Neural crest cell (in vitro differentiated cells): ENCODE results near the gene DDC. TPM values are rescaled to one million over a fixed set of nuclear protein-coding genes. Genes with fewer than 3 reads are reported as not detected.
"Not testable (repeated sequence)": the region's sequence is repeated elsewhere in the genome, so short reads cannot be mapped to it uniquely, and the experiment has no call there.

Source experiments
- DNase-seq: peaks from one replicate; pipeline ENCODE4 v3.0.0; 2021; ENCODE audit warnings: low read depth, mixed read lengths, low spot score
- H3K27ac Mint-ChIP-seq: one replicate; pipeline ENCODE4 v1.8.0; 2021; ENCODE audit warnings: mild to moderate bottlenecking, mixed read lengths; ENCODE audit not compliant: unreplicated experiment
- H3K27me3 Mint-ChIP-seq: 2 replicates; pipeline ENCODE4 v1.8.0; 2021; ENCODE audit warnings: low read depth, mild to moderate bottlenecking, mixed read lengths
- H3K36me3 Mint-ChIP-seq: 2 replicates; pipeline ENCODE4 v1.8.0; 2021; ENCODE audit warnings: low read depth, mild to moderate bottlenecking, mixed read lengths
- H3K4me1 Mint-ChIP-seq: 2 replicates; pipeline ENCODE4 v1.8.0; 2021; ENCODE audit warnings: mixed read lengths
- H3K4me3 Mint-ChIP-seq: one replicate; pipeline ENCODE4 v1.8.0; 2021; ENCODE audit warnings: mild to moderate bottlenecking, mixed read lengths
- H3K9me3 Mint-ChIP-seq: 2 replicates; pipeline ENCODE4 v1.8.0; 2021; ENCODE audit warnings: mixed read lengths
- total RNA-seq: library from RNA; stranded (reverse); gene quantifications from 2 replicates; pipeline ENCODE4 v1.2.1, GENCODE V29; 2021
- TF ChIP-seq, protein P1 (sequence below): fragments of 200-600 bp; sonication (generic); conservative IDR thresholded peaks from 2 replicates; pipeline ENCODE4 v1.5.0; 2021; ENCODE audit warnings: antibody characterized with exemption, mild to moderate bottlenecking

Gene DDC
- total RNA-seq, 1 donor from 2014 or later, result 1.0 TPM

DNA sequence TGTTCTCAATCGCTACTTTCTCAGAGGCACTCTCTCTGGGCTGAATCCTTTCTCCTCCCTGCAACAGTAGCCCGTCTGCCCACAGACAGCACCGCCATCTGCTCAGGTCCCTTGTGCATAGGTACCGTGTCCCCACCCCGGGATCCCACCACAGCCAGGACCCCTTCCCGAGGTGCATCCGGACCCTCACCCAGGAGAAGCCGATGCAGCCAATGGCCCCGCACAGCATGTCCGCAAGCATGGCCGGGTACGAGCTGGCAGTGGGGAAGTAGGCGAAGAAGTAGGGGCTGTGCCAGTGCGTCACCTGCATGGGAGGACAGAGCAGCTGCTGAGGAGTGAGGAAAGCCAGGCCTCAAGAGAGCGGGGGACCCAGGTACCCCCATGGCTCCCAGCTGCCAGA is 25.5 kb downstream of the DDC start:
- Mint-ChIP-seq H3K27ac (no peak overlapping the region), H3K27me3 (no peaks in the 10 kb centered on the region), H3K9me3 (no peaks in the 10 kb centered on the region), H3K4me3 (no peak overlapping the region), H3K4me1 (peaks cover 7% of the 10 kb centered on the region), H3K36me3 (no peaks in the 10 kb centered on the region)
- TF ChIP-seq, protein P1, sequence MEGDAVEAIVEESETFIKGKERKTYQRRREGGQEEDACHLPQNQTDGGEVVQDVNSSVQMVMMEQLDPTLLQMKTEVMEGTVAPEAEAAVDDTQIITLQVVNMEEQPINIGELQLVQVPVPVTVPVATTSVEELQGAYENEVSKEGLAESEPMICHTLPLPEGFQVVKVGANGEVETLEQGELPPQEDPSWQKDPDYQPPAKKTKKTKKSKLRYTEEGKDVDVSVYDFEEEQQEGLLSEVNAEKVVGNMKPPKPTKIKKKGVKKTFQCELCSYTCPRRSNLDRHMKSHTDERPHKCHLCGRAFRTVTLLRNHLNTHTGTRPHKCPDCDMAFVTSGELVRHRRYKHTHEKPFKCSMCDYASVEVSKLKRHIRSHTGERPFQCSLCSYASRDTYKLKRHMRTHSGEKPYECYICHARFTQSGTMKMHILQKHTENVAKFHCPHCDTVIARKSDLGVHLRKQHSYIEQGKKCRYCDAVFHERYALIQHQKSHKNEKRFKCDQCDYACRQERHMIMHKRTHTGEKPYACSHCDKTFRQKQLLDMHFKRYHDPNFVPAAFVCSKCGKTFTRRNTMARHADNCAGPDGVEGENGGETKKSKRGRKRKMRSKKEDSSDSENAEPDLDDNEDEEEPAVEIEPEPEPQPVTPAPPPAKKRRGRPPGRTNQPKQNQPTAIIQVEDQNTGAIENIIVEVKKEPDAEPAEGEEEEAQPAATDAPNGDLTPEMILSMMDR, result no peak
- no peak for DNase-seq

DNA sequence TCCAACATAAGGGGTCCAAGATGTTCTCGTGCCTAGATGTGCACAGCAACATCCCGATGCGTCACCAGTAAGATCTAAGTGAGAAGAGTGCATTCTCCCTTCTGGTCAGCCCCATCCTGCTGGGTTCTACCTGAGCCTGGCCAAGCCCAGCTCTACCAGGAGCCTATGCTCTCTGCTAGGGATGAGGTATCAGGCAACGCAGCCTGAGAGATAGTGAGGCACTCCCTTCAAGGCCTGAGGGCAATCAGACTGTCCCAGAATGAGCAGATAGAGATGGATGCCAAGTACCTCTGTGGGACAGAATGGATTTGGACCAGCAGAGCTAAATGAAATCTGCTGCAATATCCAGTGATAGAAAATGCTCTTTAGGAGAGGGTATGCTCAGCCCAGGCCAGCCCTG is 26.7 kb downstream of the DDC start:
- TF ChIP-seq, protein P1, result no peak
- DNase-seq, result no peak
- no peaks in the 10 kb centered on the region for H3K36me3 Mint-ChIP-seq
- no peak overlapping the region for H3K4me3 Mint-ChIP-seq
- no peak overlapping the region for H3K27ac Mint-ChIP-seq
- no peaks in the 10 kb centered on the region for H3K27me3 Mint-ChIP-seq
- H3K9me3 Mint-ChIP-seq, result no peaks in the 10 kb centered on the region
- H3K4me1 Mint-ChIP-seq, result peaks cover 11% of the 10 kb centered on the region

DNA sequence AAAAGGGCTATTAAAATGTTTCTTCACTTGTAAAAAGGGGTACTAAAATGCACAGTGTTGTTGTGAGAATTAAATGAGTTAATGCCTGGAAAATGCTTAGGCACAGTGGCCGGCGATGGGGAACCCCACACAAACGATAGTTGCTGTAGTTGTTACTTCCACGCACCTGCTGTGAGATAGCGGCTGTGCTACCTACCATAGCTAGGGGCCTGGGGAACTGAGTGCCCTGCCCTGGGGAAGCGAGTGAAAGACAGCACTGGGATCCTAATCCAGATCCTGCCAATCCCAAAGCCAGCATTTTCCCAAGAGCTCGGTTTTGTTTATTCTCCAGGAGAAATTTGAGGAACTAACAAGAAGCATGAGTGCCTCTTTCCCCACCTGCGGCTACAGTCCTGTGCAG is 27.8 kb downstream of the DDC start:
- Mint-ChIP-seq H3K27ac (no peak overlapping the region), H3K9me3 (no peaks in the 10 kb centered on the region), H3K36me3 (no peaks in the 10 kb centered on the region), H3K27me3 (no peaks in the 10 kb centered on the region), H3K4me3 (no peak overlapping the region), H3K4me1 (peaks cover 11% of the 10 kb centered on the region)
- no peak for DNase-seq
- TF ChIP-seq, protein P1, result no peak

DNA sequence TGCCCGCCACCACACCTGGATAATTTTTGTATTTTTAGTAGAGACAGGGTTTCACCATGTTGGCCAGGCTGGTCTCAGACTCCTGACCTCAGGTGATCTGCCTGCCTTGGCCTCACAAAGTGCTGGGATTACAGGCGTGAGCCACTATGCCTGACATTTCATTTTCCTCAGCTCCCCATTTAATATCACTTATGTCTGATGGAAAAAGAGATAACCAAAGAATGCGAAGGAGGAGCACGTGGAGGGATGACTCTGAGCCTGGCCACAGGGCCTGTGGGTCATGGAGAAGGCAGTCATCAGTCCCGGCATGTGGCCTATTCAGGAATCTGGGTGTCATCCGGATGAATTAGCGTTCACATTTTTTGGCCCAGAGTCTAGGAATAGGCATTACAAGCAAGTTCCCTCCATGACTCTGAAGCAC is 29.9 kb downstream of the DDC start:
- peaks cover 25% of the 10 kb centered on the region for H3K4me1 Mint-ChIP-seq
- DNase-seq, H3K4me3 Mint-ChIP-seq, H3K36me3 Mint-ChIP-seq, H3K9me3 Mint-ChIP-seq, H3K27me3 Mint-ChIP-seq: not testable (repeated sequence)
- H3K27ac Mint-ChIP-seq, result peak overlapping the region; percentile 57

DNA sequence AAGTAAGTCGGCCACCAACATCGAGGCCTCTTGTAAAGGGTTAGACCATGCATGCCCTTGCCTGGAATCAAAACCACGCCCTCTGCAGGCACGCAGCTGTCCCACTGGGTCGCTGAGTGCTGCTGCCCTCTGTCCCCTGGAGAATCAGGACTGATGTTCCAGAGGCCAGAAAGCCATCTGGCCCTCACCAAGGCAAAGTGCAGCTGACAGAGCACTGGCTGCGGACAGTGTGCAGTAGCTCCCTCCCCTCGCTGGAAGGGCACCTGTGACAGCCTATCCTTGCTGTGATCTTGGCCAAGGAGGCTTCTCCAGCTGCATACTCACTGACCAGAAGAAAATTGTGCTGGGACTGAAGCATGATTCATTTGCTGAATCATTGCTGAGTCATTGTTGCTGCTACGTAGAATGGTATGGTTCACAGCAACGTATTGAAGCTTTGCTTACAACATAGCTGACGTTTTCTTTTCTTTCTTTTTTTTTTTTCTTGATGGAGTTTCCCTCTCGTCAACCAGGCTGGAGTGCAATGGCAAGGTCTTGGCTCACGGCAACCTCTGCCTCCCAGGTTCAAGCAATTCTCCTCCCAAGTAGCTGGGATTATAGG is 30.4 kb downstream of the DDC start:
- TF ChIP-seq, protein P1, result no peak
- DNase-seq, result no peak
- Mint-ChIP-seq H3K27ac (no peak overlapping the region), H3K4me3 (no peak overlapping the region), H3K36me3 (no peaks in the 10 kb centered on the region), H3K4me1 (peaks cover 25% of the 10 kb centered on the region), H3K9me3 (no peaks in the 10 kb centered on the region), H3K27me3 (no peaks in the 10 kb centered on the region)

DNA sequence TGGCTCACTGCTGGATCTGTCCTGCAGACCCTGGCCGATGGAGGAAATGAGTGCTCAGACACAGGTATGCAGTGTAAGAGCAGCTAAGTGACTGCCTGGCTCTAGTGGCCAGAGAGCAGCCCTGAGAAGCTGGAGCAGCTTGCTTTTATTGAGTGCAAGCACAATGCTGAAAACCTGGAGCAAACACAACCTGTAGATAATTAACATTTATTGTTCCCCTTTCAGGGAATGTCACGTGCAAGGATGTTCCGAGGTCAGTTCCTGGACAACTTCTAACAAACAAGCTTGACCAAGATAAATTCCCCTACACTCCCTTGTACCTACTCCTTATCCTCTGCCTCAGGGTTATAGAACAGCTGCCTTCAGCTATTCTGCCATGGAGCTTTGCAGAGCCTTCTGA is 31.3 kb downstream of the DDC start:
- Mint-ChIP-seq H3K9me3 (no peaks in the 10 kb centered on the region), H3K4me3 (no peak overlapping the region), H3K27me3 (no peaks in the 10 kb centered on the region), H3K27ac (no peak overlapping the region), H3K4me1 (peaks cover 25% of the 10 kb centered on the region), H3K36me3 (no peaks in the 10 kb centered on the region)
- no peak for DNase-seq
- TF ChIP-seq, protein P1, result no peak
